SKM-1 (cell line): ENCODE data around the gene CHRNA5.
"Not testable (repeated sequence)": the region's sequence is repeated elsewhere in the genome, so short reads cannot be mapped to it uniquely, and the experiment has no call there.

Experiments used
- DNase-seq: peaks from one replicate; lab custom pipeline; 2025; ENCODE audit not compliant: unreplicated experiment; lab: John Stamatoyannopoulos, UW

The CHRNA5 gene

DNA sequence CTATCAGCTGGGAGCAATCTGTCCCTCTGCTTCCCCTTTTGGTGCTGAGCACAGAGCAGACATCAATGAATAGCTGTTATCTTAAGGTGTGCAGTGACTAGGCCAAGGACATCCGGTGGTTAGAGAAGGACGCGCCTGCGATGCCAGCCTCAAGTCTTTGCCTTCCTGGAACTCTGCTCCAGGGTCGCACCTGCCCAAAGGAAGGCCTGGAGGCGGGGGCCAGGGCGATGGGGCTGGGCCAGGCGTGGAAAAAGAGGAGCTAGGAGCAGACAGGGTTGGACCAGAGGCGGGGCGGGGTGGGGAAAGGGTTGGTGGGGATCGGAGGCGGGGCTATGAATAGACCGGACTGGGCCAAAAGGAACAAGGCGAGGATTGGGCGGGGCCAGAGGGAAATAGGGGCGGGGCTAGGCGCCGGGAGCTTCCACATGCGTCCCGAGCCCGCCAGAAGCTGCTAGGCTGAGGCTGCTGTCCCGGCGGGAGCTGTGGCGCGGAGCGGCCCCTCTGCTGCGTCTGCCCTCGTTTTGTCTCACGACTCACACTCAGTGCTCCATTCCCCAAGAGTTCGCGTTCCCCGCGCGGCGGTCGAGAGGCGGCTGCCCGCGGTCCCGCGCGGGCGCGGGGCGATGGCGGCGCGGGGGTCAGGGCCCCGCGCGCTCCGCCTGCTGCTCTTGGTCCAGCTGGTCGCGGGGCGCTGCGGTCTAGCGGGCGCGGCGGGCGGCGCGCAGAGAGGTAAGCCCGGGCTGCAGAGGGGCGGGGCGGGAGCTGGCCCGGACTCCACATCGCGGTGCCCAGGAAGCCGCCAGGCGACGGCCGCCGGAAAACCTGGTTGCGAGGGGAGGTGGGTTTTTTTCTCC, at the start of gene CHRNA5:
TSS of gene CHRNA5 (plus strand) at position 424 of the 854 bp plus-strand sequence. CDS start at position 624, 200 bp downstream.
- peak; percentile 91 for DNase-seq

DNA sequence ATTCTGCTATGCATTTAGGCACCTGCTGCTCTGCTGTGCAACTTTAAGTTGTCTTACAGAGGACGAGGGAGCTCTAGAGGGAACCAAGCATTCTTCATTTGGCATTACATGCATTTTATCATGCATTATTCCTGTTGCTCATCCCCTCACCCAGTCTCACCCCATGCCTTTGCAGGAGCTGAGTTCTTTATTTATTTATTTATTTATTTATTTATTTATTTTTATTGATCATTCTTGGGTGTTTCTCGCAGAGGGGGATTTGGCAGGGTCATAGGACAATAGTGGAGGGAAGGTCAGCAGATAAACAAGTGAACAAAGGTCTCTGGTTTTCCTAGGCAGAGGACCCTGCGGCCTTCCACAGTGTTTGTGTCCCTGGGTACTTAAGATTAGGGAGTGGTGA, 45.3 kb upstream of the CHRNA5 start:
- not testable (repeated sequence) for DNase-seq

DNA sequence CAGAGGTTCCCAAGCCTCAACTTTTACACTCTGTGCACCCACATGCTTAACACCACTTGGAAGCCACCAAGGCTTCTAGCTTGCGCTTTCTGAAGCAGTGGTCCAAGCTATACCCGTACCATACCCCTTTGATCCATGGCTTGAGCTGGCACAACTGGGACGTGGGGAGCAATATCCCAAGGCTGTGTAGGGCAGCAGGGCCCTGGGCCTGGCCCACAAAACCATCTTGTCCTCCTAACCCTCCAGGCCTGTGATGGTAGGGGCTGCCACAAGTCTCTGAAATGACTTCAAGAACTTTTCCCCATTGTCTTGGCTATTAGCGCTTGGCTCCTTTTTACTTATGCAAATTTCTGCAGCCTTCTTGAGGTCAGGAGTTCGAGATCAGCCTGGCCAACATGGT, 41.1 kb upstream of the CHRNA5 start:
- DNase-seq = no peak

DNA sequence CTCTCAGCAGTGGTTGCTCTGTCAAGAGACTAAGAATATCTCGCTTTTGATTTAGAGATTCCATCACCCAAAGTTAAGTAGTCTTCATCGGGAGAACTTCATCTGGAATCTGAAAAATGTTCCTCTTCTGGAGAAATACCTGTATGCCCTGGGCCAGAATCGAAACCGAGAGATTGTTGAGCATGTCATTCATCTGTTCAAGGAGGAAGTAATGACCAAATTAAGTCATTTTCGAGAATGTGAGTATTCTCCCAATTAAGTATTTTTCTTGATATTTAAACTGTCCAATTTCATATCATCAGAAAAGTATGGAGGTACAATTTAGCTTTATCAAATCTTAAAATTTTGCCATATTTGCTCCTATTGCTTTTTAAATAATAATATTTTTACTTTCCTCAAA, 38.0 kb upstream of the CHRNA5 start:
- DNase-seq = no peak

DNA sequence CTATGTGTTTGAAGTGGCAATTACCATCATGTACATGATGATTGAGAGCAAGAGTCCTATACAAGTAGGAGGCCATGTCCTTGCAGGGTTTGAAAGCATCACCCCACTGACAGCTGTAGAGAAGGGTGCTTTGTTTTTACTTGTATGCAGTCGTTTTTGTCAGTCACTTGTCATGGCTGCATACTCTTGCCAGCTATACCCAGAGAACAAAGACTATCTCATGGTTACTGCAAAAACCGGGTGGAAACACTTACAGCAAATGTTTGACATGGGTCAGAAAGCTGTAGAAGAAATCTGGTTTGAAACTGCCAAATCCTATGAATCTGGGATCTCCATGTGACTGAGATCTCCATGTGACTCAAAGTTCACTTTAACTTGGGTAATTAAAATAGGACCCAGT, 32.0 kb upstream of the CHRNA5 start:
- DNase-seq = no peak

DNA sequence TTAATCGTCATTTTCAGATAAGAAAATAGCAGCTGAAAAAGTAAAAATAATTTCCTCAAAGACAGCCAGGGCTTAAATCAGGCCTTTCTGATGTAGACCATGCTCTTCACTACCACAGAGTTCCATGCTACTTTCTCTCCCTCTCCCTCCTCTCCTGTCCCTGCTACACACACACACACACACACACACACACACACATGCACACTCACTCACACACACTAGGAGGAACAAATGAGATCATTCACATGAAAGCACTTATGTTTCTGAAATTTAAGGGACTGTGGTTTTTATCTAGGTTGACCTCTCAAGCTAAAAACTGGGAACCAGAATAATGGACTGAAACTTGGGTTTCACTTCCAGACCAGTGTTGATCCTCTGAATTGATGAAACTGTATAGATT, 29.2 kb upstream of the CHRNA5 start:
- no peak for DNase-seq

DNA sequence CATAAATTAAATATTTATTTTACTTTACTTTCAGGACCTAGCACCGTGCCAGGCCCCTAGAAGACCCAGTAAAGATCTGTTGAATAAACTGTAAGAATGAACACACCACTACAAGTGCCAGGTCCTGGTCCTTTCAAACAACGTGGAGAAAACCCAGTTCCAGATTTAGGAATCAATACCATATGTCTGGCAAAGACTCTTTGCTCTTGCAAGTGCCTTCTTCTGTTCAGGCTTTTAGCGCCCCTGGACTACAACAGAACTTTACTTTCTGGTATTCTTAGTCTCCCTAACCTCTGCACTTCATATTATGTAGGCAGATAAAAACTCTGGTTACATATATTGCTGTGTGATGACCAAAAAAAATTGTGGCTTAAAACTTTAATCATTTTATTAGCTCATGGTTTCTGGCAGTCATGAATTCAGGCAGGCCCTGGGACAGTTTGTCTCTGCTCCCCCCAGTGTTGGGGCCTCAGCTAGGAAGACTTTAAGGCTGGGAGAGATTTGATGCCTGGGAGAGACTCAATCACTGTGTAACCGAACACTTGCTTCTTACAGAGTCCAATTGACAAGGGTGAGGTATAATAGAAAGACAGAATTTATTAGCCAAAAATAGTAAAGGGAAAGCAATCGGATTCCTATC, 27.9 kb upstream of the CHRNA5 start:
- no peak for DNase-seq

DNA sequence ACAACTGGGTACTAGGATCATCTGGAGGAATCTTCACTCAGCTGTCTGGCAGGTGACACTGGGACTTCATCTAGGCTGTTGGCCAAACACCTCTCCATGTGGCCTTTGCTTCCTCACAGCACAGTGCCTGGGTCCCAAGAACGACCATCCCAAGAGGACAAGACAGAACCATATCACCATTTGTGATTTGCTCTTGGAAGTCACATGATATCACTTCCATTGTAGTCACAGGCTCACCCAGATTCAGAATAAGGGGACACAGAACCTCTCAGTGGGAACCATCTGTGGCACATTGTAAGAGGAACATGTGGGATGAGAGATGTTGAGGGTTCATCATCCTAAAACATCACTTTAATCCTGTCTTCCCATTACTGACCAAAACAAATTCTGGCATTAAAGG, 27.0 kb upstream of the CHRNA5 start:
- DNase-seq = no peak

DNA sequence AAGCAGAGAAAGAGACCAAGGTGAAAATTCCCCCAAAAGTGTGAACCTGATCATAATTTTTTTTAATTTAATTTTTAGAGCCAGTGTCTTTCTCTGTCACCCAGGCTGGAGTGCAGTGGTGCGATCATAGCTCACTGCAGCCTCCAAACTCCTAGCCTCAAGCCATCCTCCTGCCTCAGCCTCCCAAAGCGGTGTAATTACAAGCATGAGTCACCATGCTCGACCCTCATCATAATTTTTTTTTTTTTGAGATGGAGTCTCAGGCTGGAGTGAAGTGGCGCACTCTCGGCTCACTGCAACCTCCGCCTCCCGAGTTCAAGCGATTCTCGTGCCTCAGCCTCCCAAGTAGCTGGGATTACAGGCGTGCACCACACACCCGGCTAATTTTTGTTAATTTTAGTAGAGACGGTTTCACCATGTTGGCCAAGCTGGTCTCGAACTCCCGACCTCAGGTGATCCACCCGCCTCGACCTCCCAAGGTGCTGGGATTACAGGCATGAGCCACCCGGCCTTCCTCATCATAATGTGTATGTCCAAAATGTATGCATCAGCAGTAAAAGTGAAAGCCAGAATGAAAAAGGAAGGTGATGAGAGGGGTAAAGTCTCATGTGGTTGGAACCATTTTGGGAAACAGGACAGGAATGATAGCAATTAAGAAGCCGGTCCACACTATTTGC, 25.7 kb upstream of the CHRNA5 start:
- not testable (repeated sequence) for DNase-seq

DNA sequence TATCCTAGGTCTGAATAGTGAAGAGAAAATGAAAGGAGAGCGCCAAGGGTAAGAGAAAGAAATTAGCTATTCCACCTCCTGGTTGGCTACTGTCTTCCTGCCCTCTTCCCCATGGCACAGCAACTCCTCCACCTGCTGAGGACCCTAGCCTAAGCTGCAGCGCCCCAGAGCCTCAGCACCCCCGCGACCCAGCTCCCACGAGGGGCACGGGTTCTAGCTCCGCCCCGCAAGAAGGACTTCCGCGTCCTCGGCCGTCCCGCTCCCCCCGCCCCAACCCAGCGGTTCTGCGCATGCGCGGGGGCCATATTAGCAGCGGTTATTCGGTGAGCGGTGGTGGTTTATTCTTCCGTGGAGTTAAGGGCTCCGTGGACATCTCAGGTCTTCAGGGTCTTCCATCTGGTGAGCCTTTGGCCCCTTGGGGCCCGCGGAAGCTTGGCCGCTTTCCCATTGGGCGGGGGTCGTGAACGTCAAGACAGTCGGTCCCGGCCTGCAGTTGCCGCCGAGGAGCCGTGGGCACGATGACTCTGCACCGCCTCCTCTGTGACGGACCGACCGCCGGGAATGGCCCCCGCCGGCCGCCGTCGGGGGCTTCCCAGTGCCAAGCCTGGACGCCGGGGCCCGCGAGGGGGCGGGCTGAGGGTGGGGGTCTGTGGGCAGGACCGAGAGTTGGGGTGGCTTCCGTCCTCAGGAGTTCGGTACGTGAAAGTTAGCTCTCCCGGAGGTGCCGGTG, 25.0 kb upstream of the CHRNA5 start, which contains the start of gene PSMA4:
TSS of gene PSMA4 (plus strand) at position 304 of the 730 bp plus-strand sequence. CDS start 1,484 bp downstream, outside the sequence.
- peak; percentile 80 for DNase-seq

DNA sequence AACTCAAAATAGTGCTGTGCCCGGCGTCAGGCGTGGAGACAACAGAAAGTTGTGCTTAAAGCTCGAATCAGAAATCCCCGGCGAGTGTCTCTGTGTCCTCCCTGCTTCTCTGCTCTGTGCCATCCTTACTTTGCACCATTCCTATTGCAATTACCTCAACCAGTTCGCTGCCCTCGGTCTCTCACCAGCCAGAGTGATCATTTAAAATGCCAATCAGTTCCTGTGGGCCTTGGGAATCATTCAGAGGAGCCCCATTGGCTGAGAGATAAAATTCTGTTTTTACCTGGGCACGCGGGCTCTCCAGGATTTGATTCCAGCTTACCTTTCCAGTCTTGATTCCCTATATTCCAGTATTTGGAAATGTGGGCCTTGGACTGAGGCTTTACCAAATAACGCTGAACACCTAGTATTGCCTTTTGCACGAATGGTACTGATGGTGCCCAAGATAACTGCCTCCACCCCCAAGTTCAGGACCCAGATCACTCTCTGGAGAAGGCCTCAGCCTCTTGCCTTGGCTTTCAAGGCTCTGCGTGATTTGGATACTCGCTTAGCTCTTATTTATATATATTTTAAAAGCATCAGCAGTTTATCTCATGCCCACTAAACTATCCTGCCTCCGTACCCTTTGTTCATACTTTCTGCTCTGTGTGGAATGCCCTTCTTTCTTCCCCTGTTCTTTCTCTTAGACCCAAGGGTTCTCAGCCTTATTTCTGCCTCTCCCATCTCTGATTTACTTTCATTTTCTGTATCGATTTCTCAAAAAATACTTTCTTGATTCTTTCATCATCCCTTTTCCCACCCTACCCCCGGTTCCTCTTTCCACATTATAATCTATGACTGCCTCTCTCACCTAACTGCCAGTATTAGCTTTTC, 24.2 kb upstream of the CHRNA5 start:
- peak; percentile 15 for DNase-seq

DNA sequence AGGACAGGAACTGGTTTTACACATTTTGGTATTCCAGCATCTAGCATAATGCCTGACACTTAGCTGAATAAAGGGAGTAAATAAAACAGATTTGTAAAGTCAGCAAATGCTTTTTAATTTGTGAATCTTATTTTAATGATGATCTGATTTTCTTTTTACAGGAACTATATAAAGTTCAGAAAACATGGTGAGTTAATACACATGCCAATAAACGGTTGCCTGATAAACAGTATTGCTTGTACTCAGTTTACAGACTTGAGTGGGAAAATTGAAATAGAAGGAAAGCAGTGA, 23.6 kb upstream of the CHRNA5 start:
- no peak for DNase-seq

DNA sequence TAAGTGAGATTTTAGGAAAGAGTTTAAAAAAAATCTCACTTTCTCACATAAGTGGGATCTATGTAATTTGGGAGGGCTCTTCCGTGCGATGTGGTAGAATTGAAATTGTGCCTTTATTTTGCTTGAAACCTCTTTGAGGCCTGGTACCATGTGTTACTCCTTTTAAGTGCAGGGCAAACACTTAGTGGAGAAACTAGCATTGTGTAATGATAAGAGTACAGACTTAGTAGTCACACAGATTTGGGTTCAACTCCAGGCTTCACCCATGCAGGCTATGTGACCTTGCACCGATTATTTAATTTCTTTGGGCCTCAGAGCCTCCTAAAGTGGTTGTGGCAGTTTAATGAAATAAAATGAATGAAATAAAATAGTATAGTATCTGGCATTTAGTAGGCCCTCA, 22.7 kb upstream of the CHRNA5 start:
- no peak for DNase-seq

DNA sequence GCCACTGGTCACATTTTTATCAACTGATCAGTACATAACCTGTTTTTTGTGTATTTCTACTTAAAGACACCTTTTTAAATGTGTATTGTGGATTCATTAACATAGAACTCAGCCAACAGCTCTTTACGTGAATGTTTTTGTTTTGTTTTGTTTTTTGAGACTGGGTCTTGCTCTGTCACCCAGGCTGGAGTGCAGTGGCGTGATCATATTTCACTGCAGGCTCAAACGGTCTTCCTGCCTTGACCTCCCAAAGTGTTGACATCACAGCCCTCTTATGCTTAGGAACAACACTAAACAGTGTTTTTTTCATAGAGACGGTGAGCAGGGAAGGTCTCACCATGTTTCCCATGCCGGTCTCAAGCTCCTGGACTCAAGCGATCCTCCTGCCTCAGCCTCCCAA, 15.1 kb upstream of the CHRNA5 start:
- DNase-seq = no peak

DNA sequence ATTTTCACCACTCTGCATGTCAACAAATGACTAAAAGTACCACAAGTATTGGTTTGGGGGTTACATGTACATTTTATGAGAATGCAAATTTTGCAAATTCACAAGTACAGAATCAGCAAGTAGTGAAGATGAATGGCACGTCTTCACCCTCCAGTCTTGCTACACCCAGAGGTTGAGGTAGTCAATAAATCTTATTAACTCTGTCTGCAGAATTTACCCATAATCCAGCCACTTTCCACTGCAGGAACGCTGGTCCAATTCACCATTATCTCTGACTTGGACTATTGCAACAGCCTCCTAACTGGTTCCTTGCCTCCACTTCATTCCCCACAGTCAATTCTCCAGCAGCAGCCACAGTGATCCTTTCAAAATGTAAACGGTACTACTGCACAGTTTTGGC, 14.5 kb upstream of the CHRNA5 start:
- DNase-seq = no peak

DNA sequence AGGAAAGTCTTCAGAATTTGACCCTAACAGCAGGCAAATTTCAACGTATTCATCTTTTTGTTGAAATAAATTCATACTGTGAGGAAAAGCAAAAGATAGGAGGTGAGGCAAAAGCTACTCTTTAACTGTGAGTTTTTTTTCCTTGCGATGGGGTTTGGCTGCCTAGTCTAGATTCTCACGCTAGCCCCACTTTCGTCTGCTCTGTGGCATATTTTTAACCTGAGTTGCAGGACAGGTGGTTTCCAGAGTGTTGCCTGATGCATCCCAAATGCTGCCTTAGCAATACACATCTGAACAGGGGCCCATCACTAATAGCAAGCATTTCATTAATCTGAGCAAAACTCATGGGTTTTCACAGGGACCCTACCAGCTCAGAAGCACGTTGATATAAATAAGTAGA, 13.4 kb upstream of the CHRNA5 start:
- DNase-seq = no peak

DNA sequence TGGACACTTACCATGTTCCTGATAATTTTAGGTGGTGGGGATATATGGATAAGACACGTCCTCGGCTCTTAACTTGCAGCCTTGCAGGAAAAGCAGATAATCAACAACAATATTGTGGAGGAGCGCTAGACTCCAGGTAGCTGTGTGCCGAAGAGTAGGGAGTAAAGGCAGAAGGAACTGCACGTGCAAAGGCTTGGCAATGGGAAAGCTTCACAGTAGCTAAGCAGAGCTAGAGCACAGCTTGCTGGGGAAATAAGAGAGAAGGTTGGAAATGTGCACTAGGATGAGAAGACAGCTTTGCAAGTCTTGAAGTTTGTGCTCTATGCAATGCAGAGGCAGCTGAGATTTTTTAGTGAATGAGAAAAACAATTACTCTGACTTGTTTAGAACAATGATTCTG, 12.7 kb upstream of the CHRNA5 start:
- no peak for DNase-seq

DNA sequence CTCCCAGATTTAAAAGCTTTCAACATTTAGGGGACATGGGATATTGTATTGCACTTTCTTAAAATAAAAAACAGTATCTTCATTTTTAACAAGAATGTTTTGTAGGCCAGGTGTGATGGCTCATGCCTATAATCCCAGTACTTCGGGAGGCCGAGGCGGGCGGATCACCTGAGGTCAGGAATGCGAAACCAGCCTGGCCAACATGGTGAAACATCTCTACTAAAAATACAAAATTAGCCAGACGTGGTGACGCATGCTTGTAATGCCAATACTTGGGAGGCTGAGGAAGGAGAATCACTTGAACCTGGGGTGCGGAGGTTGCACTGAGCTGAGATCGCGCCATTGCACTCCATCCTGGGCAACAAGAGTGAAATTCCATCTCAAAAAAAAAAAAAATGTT, 5.1 kb upstream of the CHRNA5 start:
- DNase-seq = not testable (repeated sequence)

DNA sequence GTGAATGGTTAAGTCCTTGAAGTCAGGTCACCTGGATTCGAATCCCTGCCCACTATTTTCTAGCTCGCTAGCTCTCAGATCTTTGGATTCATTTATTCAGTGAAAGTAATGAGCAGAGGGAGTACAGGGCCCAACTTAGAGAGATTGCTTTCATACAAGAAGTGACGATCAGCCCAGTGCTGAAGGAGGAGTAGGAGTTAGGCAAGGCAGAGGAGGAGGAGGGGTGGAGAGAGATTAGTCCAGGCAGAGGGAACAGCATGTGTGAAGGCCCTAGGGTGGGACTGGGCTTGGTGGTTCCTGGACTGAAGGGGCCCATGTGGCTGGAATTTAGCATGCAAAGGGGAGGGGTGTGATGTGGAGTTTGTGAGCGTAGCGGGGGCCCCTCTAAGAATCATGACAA, 3.8 kb upstream of the CHRNA5 start:
- DNase-seq = no peak

DNA sequence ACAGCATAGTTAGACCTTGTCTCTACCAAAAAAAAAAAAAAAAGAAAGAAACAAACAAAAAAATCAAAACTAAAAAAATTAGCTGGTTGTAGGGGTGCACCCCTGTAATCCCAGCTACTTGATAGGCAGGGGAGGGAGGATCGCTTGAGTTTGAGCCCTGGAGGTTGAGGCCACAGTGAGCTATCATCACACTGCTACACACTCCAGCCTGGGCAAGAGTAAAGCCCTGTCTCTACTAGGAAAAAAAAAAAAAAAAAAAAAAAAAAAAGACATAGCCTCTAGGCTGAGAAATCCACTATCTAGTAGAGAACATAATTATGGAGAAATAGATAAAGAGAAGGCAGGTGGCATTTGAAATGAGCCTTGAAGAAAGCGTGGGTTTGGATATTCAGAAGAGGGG, 2.2 kb upstream of the CHRNA5 start:
- DNase-seq = no peak

DNA sequence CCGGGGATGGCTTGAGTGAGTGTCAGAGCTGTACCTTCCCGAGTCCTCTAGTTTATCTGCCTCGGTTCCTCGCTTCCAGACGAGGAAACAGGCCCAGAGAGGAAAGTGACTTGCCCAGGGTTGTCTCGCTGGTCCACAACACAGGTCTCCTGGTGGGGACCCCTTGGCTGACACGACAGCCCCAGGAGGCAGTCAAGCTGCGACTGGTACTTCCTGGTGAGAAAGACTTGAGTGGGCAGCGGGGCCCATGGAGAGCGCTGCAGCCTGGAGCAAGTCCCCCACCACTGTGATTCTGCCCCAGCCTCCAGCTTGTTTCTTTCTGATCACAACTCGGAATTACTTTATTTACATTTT, 600 bp upstream of the CHRNA5 start:
- DNase-seq = no peak
